ENCODE measurements around the gene CLCN5. TPM values are rescaled to one million over a fixed set of nuclear protein-coding genes. Genes with fewer than 3 reads are reported as not detected.

CLCN5 gene
- total and polyA plus RNA-seq, 10 of the 15 experiments (the other 5 are each of a cell fraction or from before 2014, with no cell fraction given): 0.33 to 3.8 (median 2.6) TPM

GRCh38 chrX:49960061-49960460, 37.7 kb downstream of the CLCN5 start:
- Histone ChIP-seq H3K9ac (ENCODE audit: control insufficient read depth, insufficient read depth, low read length) (no peak overlapping the region), H3K27me3 (replicated peaks in 1 of 2; ENCODE audit: control insufficient read depth in 2 of 2, insufficient read depth in 2 of 2, low read length in 1 of 2) (no peaks in the 10 kb centered on the region), H3K36me3 (ENCODE audit: control insufficient read depth in 2 of 2, insufficient read depth in 2 of 2, low read length in 1 of 2) (no peaks in the 10 kb centered on the region), H2AFZ (ENCODE audit: control insufficient read depth, low read depth, low read length) (no peak overlapping the region), H3K9me3 (replicated peaks; ENCODE audit: control insufficient read depth, insufficient read depth, low read length) (no peaks in the 10 kb centered on the region), H3K4me1 (ENCODE audit: control insufficient read depth, insufficient read depth, low read length) (no peaks in the 10 kb centered on the region), H3K27ac (ENCODE audit: control insufficient read depth, insufficient read depth) (no peak overlapping the region), H3K4me2 (ENCODE audit: control insufficient read depth, insufficient read depth) (no peak overlapping the region), H3K4me3 (no peak overlapping the region), H3K79me2 (ENCODE audit: control insufficient read depth, insufficient read depth, low read length) (no peaks in the 10 kb centered on the region), H4K20me1 (ENCODE audit: control insufficient read depth, insufficient read depth) (no peaks in the 10 kb centered on the region)
- FAIRE-seq: no peak
- SMC1A ChIA-PET (ENCODE audit: uncharacterized antibody, unreplicated experiment): interaction anchor here (0.9 to 1.4 kb wide), 2 partner anchors 8 to 44 kb away, joined by 3 read pairs; no protein-coding TSS in a partner anchor
- POLR2A ChIA-PET: no interaction called here
- ATAC-seq: no peak
- in situ Hi-C loops (cut with MboI): no loop called here
- no peak for TF ChIP-seq SP1 (IDR thresholded peaks at IDR 0.05; ENCODE audit: low read depth, low read length)
- TF ChIP-seq MTA3 (IDR thresholded peaks at IDR 0.05; ENCODE audit: borderline replicate concordance, low read length): no peak
- no peak for TF ChIP-seq FOXM1 (IDR thresholded peaks at IDR 0.05; ENCODE audit: low read depth, low read length)
- no peak for TF ChIP-seq BACH1 (IDR thresholded peaks at IDR 0.05; ENCODE audit: borderline replicate concordance)
- TF ChIP-seq, protein P1, sequence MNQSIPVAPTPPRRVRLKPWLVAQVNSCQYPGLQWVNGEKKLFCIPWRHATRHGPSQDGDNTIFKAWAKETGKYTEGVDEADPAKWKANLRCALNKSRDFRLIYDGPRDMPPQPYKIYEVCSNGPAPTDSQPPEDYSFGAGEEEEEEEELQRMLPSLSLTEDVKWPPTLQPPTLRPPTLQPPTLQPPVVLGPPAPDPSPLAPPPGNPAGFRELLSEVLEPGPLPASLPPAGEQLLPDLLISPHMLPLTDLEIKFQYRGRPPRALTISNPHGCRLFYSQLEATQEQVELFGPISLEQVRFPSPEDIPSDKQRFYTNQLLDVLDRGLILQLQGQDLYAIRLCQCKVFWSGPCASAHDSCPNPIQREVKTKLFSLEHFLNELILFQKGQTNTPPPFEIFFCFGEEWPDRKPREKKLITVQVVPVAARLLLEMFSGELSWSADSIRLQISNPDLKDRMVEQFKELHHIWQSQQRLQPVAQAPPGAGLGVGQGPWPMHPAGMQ (IDR thresholded peaks at IDR 0.05; ENCODE audit: borderline replicate concordance): no peak
- TF ChIP-seq HDAC2 (IDR thresholded peaks at IDR 0.05): no peak
- TF ChIP-seq ZNF622 (IDR thresholded peaks at IDR 0.05): no peak
- TF ChIP-seq PML (IDR thresholded peaks at IDR 0.05; ENCODE audit: low read length): no peak
- TF ChIP-seq ZNF384 (IDR thresholded peaks at IDR 0.05; ENCODE audit: borderline replicate concordance, low read depth, low read length): no peak
- no peak for TF ChIP-seq CEBPB (IDR thresholded peaks at IDR 0.05; ENCODE audit: borderline replicate concordance in 1 of 2, low read depth in 2 of 2, low read length in 2 of 2)
- TF ChIP-seq TAF1 (IDR thresholded peaks at IDR 0.05; ENCODE audit: borderline replicate concordance, low read depth, low read length): no peak
- TF ChIP-seq BMI1 (IDR thresholded peaks at IDR 0.05; ENCODE audit: borderline replicate concordance): no peak
- TF ChIP-seq, protein P2, sequence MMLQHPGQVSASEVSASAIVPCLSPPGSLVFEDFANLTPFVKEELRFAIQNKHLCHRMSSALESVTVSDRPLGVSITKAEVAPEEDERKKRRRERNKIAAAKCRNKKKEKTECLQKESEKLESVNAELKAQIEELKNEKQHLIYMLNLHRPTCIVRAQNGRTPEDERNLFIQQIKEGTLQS (IDR thresholded peaks at IDR 0.05; ENCODE audit: borderline replicate concordance, extremely low read depth, low read depth, low read length): no peak
- TF ChIP-seq CREM (IDR thresholded peaks at IDR 0.05; ENCODE audit: low read depth): no peak
- TF ChIP-seq, protein P3, sequence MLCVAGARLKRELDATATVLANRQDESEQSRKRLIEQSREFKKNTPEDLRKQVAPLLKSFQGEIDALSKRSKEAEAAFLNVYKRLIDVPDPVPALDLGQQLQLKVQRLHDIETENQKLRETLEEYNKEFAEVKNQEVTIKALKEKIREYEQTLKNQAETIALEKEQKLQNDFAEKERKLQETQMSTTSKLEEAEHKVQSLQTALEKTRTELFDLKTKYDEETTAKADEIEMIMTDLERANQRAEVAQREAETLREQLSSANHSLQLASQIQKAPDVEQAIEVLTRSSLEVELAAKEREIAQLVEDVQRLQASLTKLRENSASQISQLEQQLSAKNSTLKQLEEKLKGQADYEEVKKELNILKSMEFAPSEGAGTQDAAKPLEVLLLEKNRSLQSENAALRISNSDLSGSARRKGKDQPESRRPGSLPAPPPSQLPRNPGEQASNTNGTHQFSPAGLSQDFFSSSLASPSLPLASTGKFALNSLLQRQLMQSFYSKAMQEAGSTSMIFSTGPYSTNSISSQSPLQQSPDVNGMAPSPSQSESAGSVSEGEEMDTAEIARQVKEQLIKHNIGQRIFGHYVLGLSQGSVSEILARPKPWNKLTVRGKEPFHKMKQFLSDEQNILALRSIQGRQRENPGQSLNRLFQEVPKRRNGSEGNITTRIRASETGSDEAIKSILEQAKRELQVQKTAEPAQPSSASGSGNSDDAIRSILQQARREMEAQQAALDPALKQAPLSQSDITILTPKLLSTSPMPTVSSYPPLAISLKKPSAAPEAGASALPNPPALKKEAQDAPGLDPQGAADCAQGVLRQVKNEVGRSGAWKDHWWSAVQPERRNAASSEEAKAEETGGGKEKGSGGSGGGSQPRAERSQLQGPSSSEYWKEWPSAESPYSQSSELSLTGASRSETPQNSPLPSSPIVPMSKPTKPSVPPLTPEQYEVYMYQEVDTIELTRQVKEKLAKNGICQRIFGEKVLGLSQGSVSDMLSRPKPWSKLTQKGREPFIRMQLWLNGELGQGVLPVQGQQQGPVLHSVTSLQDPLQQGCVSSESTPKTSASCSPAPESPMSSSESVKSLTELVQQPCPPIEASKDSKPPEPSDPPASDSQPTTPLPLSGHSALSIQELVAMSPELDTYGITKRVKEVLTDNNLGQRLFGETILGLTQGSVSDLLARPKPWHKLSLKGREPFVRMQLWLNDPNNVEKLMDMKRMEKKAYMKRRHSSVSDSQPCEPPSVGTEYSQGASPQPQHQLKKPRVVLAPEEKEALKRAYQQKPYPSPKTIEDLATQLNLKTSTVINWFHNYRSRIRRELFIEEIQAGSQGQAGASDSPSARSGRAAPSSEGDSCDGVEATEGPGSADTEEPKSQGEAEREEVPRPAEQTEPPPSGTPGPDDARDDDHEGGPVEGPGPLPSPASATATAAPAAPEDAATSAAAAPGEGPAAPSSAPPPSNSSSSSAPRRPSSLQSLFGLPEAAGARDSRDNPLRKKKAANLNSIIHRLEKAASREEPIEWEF (IDR thresholded peaks at IDR 0.05; ENCODE audit: insufficient replicate concordance, low read depth, low read length): no peak
- TF ChIP-seq TCF7 (IDR thresholded peaks at IDR 0.05; ENCODE audit: borderline replicate concordance): no peak
- no peak for TF ChIP-seq SIX5 (IDR thresholded peaks at IDR 0.05; ENCODE audit: low read depth, low read length, severe bottlenecking)
- no peak for TF ChIP-seq ASH2L (IDR thresholded peaks at IDR 0.05; ENCODE audit: borderline replicate concordance, low read depth)
- TF ChIP-seq KAT2A (conservative IDR thresholded peaks at IDR 0.05; ENCODE audit: control insufficient read depth, low read depth, low read length): no peak
- TF ChIP-seq MYC (IDR thresholded peaks at IDR 0.05; ENCODE audit: insufficient read depth, insufficient read length, insufficient replicate concordance, low read length, severe bottlenecking): no peak
- CTCF ChIA-PET: no interaction called here
- no peak for DNase-seq (ENCODE audit: low read depth, low spot score)
- intact Hi-C loops (cut with micrococcal nuclease; ENCODE audit: unreplicated experiment): no loop called here
- RAD21 ChIA-PET (ENCODE audit: unreplicated experiment): no interaction called here
- no TSS peak for BruUV-seq (replicated peaks)
- 29% methylated on average over 1 of the region's 1 CpG for WGBS (ENCODE audit: insufficient coverage, insufficient replicate concordance, low lambda C conversion rate, missing lambda C conversion rate)
